Neural cell (in vitro differentiated cells): ENCODE data around the gene PANK4.

ENCODE experiments used
- CTCF ChIP-seq: fragments of 450-650 bp; IDR thresholded peaks from 2 replicates; pipeline ENCODE4 v1.5.1; 2014; ENCODE audit warnings: antibody characterized with exemption, mild to moderate bottlenecking, moderate library complexity; ENCODE audit not compliant: poor library complexity, severe bottlenecking
- EP300 ChIP-seq: fragments of 450-650 bp; conservative IDR thresholded peaks from 2 replicates; pipeline ENCODE4 v1.6.1; 2014; ENCODE audit warnings: antibody characterized with exemption, mild to moderate bottlenecking, moderate library complexity; ENCODE audit not compliant: poor library complexity, severe bottlenecking
- EZH2 ChIP-seq: fragments of 200-600, 300-800 bp; shearing (Covaris generic), sonication (generic); IDR thresholded peaks from 2 replicates; pipeline ENCODE4 v1.6.1; 2014; ENCODE audit warnings: antibody characterized with exemption, low read length, borderline replicate concordance, mild to moderate bottlenecking; ENCODE audit not compliant: insufficient read depth, poor library complexity, severe bottlenecking
- MXI1 ChIP-seq: fragments of 450-650 bp; conservative IDR thresholded peaks from 2 replicates; pipeline ENCODE4 v1.6.1; 2014; ENCODE audit warnings: antibody characterized with exemption, mild to moderate bottlenecking; ENCODE audit not compliant: poor library complexity, severe bottlenecking
- POLR2AphosphoS5 ChIP-seq: IDR thresholded peaks from 2 replicates; pipeline ENCODE4 v1.6.1; 2012
- RAD21 ChIP-seq: fragments of 450-650 bp; conservative IDR thresholded peaks from 2 replicates; pipeline ENCODE4 v1.6.1; 2014; ENCODE audit warnings: antibody characterized with exemption, mild to moderate bottlenecking, moderate library complexity
- REST ChIP-seq: IDR thresholded peaks from 2 replicates; pipeline ENCODE4 v1.6.1; 2012; ENCODE audit warnings: borderline replicate concordance
- SMC3 ChIP-seq: fragments of 450-650 bp; conservative IDR thresholded peaks from 2 replicates; pipeline ENCODE4 v1.6.1; 2014; ENCODE audit warnings: antibody characterized with exemption, mild to moderate bottlenecking, moderate library complexity; ENCODE audit not compliant: poor library complexity
- TAF1 ChIP-seq: IDR thresholded peaks from 2 replicates; pipeline ENCODE4 v1.6.1; 2012; ENCODE audit warnings: low read depth

- TF ChIP-seq CTCF (no peak), TAF1 (no peak), EZH2 (no peak), REST (no peak), MXI1 (no peak), SMC3 (no peak), EP300 (no peak), POLR2AphosphoS5 (no peak), RAD21 (no peak)
These were observed 37.8 kb upstream of the PANK4 start for GRCh38 chr1:2564006-2564814.
